ENCODE measurements around the gene OR5W2.
"Not testable (repeated sequence)": the region's sequence is repeated elsewhere in the genome, so short reads cannot be mapped to it uniquely, and the experiment has no call there.

Gene OR5W2

DNA sequence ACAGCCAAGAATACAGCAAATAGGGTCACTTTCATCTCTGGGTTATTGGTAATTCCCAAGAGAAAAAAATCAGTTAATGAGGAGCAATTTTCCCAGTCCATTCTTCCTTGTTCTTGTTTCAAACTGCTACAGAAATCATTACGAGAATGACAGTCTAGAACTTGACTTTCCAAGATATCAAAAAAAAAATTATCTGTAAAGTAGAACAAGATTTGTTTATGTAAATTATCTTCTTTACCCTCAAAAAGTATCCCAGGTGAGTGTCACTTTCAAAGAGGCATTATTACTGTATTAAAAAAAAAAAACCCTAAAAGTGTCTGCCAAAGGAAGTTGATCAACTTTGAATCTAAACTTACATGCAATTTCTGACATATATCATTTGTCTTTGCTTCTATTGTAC is at the start of gene OR5W2:
Gene OR5W2 (minus strand): TSS at position 101 of the 400 bp plus-strand sequence. CDS start 0 bp downstream, at position 101.
- DNase-seq = no peak

DNA sequence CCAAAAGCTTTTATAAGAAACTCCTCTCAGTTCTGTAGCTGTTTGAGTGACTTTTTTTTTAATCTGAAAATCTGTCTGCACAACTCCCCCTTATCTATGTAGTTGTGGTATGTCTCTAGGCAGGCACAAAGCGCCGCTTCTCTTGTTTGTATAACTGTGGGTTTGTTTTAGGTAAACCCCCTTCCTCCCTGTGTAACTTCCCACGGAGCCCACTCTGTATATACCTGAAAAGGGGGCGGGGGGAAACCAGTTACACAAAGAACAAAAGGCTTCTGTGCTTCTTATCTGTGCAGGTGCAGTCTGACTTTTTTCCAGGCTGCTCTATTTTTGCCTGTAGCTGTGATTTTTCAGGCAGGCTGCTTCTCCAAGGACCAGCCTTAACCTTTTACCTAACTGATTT is 42.1 kb upstream of the OR5W2 start:
- no peak for DNase-seq

DNA sequence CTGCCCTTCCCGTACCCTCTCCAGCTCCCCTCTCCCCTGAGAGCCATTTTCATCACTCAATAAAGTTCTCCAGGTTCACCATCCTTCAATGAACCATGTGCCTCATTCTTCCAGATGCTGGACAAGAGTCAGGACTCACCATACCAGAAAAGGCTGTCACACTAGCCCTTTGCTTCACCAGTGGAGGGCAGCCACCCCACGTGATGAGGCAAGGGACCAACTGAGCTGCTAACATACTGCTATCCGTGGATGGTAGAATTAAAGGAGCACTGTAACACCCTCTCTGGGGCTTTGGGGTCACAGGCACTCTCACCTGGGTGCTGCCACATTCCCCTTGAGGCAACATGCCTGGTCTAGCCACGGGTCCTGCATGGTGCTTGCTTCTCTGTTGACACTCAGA is 34.9 kb upstream of the OR5W2 start:
- DNase-seq = no peak

DNA sequence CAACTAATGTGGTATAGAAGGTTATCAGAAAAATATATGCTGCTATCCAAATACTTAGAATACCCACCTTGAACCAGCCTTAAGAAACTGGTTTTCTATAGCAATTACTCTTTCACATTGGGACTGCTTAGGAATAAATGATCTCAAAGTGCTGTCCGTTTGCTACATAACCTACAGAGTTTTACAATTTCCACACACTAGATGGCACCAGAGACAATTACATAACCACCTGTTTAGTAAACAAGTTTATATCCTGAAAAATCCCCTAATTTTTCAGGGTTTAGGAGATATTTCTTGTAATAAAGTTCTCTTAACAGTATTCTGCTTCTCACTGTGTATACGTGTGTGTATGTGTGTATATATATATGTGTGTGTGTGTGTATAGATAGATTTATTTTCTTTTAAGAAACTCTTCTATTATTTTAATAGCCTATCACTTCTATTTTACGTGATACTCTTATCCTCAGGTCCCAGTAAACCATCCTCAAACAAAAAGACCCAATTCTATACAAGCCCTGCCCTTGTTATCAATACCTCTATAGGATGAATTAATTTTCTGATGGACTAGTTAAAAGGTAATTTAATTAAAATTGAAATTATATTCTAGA is 28.5 kb upstream of the OR5W2 start:
- peak; percentile 8 for DNase-seq

DNA sequence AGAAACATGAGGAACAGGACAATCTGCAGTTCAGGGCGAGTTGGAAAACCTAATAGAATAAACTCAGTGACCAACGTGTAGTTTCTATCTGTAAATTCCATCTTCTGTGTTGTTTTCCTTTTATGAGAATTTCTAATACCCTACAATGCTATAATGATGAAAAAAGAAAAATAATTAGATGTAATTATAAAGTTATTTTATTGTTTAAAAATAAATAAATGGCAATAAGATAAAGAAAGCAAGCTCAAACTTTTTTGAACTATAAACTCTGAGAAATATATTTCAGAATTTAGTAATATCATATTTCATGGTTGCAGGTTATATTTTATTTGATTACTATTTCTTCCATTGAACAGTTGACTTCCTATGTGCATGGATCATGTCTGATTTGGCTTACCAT is 21.9 kb upstream of the OR5W2 start, which contains the start of gene OR5I1:
Gene OR5I1 (minus strand): TSS at position 101 of the 400 bp plus-strand sequence. CDS start 0 bp downstream, at position 101.
- no peak for DNase-seq

DNA sequence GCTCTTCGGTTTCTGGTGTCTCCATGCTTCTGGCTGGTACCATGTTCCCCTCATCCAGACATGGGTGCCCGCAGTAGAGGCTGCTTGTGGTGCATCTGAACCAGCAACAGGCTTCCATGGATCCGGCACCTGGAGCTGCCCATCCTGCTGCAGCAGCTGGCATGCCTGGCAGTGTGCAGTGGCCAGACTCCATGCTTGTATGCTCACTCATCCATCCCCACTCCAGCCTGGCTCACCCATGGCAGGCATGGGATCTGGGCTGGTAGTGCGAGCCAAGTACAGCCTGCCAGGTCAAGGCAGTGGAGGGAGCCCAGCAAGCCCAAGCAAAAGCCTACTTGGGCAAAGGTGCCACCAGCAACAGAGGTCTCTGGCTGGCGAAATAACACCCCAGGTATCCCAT is 6.2 kb upstream of the OR5W2 start:
- DNase-seq = no peak

DNA sequence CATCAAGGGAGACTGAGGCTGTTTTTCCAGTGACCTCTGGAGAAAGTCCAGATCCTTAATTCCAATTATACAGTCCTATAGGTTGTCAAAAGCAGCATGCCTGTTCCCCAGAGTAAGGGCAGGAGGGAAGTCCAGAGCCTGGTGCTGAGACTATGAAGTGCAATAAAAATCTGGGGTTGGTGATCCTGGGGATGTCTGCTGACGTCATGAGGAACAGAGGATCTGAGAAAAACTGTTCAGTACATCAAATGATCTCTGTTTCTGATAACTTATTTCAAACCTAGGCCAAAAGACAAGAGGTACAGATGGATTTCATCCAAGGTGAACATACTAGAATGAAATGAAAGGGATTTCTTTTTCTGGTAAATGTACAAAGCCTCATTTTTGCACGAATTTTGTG is 12.1 kb downstream of the OR5W2 start:
- DNase-seq = no peak

DNA sequence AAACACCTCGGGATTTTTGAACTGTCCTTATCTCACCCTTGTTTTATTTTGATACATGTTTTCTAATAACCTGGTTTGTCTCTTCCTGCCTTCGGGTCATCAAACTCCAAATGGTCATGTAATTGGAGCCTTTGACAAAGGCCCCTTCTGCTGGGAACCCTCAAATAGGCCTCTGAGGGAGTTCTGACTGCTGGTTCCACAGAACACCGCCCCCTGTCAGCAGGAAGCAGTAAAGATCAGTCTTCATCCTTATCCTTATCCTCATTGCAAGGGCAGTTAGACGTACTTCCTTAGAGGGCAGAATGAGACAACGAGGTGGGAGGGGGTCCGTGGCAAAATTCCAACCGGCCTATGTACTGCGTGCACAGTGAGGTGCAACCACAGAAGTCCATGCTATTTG is 19.2 kb downstream of the OR5W2 start:
- no peak for DNase-seq

DNA sequence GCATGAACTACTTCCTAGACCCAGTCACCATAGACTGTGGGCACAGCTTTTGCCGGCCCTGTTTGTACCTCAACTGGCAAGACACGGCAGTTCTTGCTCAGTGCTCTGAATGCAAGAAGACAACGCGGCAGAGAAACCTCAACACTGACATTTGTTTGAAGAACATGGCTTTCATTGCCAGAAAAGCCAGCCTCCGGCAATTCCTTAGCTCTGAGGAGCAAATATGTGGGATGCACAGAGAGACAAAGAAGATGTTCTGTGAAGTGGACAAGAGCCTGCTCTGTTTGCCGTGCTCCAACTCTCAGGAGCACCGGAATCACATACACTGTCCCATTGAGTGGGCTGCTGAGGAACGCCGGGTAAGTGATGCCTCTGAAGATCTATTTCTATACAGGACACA is 28.9 kb downstream of the OR5W2 start:
- not testable (repeated sequence) for DNase-seq

DNA sequence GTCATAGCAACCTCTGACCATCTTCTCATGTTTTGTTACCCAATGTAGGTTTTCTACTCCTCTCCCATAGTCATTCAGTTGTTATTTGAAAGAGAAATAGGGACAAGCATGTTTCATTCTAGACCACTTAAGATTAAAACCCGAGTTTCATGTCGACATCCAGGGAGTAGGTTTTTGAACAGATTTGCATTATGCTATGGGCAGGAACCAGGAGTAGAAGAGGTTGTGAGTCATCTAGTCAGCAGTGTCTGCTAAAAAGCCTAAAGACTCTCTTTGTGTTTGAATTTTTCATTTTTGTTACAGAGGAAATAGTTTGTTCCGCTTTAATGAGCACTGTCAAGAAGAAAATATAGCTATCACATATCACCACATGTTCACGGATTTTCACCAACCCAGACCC is 29.4 kb downstream of the OR5W2 start:
- not testable (repeated sequence) for DNase-seq

DNA sequence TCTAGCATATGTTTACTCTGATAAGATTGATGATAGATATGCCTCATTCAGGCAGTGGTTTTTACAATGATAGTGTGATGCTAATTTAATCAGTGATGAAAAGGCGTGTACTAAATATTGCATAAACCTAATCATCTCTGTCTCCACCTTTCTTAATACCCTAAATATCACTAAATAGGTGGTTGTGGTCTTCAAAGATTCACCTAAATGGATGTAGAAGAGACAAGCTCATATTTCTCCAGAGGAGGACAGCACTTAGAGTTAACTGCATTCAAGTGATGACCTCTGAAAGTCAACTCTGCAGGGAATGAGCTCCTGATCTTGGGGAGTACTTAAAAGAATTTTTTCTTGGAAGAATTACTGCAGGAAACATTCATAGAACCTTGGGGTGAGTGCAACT is 31.4 kb downstream of the OR5W2 start, which contains the start of gene TRIM51:
Gene TRIM51 (plus strand): TSS at position 301 of the 400 bp plus-strand sequence. CDS start 2,132 bp downstream, outside the sequence.
- DNase-seq = not testable (repeated sequence)

DNA sequence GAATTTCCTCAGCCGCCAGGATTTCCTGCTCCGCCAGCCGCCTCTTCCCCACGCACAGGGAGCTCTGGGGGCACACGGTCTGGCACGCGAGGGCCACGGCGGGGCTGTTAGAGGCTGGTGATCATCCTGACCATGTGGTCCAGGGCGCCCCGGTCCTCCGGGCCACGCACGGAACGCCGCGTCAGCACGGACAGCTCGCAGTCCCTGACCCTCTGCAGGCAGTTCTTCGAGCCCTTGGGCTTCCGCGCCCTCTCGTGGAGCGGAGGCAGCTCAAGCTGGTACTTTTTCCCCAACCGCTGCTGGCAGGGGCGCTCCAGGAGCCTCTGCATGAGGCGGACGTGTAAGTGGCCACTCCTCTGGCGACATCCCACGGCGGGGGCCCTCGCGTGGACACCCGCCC is 41.2 kb downstream of the OR5W2 start:
- DNase-seq = not testable (repeated sequence)

DNA sequence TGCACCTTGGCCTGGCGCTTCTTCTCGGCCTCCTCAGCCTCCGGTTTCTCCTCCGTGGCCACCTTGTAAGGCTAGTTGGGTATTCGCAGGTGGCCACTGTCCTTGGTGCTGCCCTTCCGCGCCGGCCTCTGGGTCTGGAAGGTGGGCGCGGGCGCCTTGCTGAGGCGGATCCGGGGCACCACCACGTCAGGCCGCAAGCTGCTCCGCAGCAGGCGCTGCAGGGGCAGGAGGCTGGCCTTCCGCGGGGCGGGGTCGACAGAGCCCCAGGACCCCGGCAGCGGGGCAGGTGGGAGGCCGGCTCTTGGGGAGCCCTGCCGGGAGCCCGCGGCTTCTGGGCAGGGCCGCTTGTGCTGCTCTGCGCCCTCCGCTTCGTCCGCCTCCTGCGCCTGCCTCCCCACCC is 41.7 kb downstream of the OR5W2 start:
- not testable (repeated sequence) for DNase-seq

DNA sequence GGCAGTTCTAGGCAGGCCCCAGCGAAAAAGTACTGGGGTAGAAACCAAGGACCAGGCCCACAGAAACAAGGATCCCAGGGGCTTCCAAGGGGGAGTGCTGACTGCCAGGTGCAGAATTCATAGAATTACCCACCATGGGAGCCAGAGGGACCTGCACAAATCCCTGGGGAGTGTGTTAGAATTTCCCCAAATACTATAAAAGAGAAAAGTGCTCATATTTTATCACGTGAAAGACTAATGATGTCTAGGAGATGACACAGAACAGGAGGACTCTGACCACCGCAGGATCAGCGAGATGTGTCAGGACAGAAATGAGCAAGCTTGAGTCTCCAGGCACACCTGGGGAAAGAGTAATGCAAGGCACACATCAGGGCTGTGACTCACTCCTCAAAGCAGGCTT is 47.0 kb downstream of the OR5W2 start:
- DNase-seq = not testable (repeated sequence)
